ENCODE data around the gene DNAJC13.

DNA sequence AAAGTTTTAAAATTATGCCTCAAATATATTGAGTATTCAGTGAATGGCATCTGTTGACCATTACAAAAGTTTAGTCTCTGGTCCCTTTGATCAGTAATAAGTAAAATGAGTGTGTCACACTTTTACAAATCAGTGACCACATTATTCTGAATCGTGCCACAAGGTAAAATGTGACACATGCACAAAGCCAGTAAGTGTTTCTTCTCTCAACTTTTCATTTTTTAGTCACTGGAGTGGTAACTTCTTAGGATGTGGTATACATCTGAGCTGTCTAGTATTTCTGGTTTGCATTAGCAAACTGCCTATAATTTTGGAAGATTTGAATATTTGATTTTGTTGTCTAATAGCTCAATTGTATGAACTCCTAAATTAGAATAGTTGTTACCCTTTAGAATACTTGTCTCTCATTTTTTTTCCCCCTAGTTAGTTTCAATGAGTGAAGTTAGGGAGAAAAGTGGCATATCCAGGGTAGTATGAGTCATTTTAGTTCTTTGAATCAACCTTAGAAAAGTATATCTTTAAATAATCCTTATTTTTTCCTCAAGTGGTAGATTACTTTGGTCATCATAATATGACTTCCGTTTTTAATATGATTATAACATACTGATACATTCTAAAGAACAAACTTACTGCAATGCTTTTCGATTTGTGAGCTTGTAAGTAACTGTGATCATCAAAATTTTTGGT is 18.1 kb downstream of the DNAJC13 start:
- TF ChIP-seq, protein P1, sequence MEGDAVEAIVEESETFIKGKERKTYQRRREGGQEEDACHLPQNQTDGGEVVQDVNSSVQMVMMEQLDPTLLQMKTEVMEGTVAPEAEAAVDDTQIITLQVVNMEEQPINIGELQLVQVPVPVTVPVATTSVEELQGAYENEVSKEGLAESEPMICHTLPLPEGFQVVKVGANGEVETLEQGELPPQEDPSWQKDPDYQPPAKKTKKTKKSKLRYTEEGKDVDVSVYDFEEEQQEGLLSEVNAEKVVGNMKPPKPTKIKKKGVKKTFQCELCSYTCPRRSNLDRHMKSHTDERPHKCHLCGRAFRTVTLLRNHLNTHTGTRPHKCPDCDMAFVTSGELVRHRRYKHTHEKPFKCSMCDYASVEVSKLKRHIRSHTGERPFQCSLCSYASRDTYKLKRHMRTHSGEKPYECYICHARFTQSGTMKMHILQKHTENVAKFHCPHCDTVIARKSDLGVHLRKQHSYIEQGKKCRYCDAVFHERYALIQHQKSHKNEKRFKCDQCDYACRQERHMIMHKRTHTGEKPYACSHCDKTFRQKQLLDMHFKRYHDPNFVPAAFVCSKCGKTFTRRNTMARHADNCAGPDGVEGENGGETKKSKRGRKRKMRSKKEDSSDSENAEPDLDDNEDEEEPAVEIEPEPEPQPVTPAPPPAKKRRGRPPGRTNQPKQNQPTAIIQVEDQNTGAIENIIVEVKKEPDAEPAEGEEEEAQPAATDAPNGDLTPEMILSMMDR (conservative IDR thresholded peaks at IDR 0.05; ENCODE audit: low read length), result no peak
- no peak for TF ChIP-seq EZH2phosphoT487 (IDR thresholded peaks at IDR 0.05; ENCODE audit: borderline replicate concordance, low read depth, low read length)

Measured in OCI-LY7 (cell line).